ENCODE results near the gene SLC23A2. TPM values are rescaled to one million over a fixed set of nuclear protein-coding genes. Genes with fewer than 3 reads are reported as not detected.

SLC23A2 gene
- total RNA-seq, 4 donors from 2014 or later = 5.0 to 11.6 (median 7.9) TPM

GRCh38 chr20:4813076-4813862, 188.0 kb downstream of the SLC23A2 start:
- Histone ChIP-seq H3K27me3 (no peaks in the 10 kb centered on the region), H3K27ac (peak overlapping the region; percentile 75 to 85 (median 82)), H3K4me1 (peaks cover 0 to 39% (median 6%) of the 10 kb centered on the region in 4 donors), H3K4me3 (no peak overlapping the region), H3K36me3 (no peaks in the 10 kb centered on the region), H3K9me3 (no peaks in the 10 kb centered on the region)
- in situ Hi-C loops (cut with MboI; ENCODE audit: low pct_ligation_motif_present in 1 of 4, low pct_unique_long_range_greater_than_20kb in 1 of 4, low sequenced_read_pairs in 3 of 4) (no loop called here), intact Hi-C loops (cut with DNase I; ENCODE audit: low total_unique reads) (no loop called here)
- WGBS, 2 donors (ENCODE audit: low coverage in 1 of 2) = 35 to 69% methylated on average over 2 to 17 of the region's 22 CpGs
- peak; percentile 55 for DNase-seq
- TF ChIP-seq POLR2A (IDR thresholded peaks at IDR 0.05) (no peak), CTCF (IDR thresholded peaks at IDR 0.05) (no peak), POLR2AphosphoS5 (IDR thresholded peaks at IDR 0.05) (no peak), EP300 (IDR thresholded peaks at IDR 0.05; ENCODE audit: low read depth) (no peak)

- intact Hi-C loops (cut with DNase I; ENCODE audit: low total_unique reads) = no loop called here
These were observed 188.7 kb downstream of the SLC23A2 start for GRCh38 chr20:4812641-4813075.

GRCh38 chr20:4812216-4812615, 189.1 kb downstream of the SLC23A2 start:
- TF ChIP-seq POLR2A (IDR thresholded peaks at IDR 0.05) (no peak), POLR2AphosphoS5 (IDR thresholded peaks at IDR 0.05) (no peak), EP300 (IDR thresholded peaks at IDR 0.05; ENCODE audit: low read depth) (no peak), CTCF (IDR thresholded peaks at IDR 0.05) (no peak)
- WGBS, 2 donors (ENCODE audit: low coverage in 1 of 2) = 40 to 69% methylated on average over 2 to 6 of the region's 6 CpGs
- DNase-seq = no peak
- no peaks in the 10 kb centered on the region for H3K9me3 ChIP-seq
- intact Hi-C loops (cut with DNase I; ENCODE audit: low total_unique reads) (no loop called here), in situ Hi-C loops (cut with MboI; ENCODE audit: low pct_ligation_motif_present in 1 of 4, low pct_unique_long_range_greater_than_20kb in 1 of 4, low sequenced_read_pairs in 3 of 4) (no loop called here)
- H3K27me3 ChIP-seq = no peaks in the 10 kb centered on the region
- peaks cover 0 to 39% (median 6%) of the 10 kb centered on the region in 4 donors for H3K4me1 ChIP-seq
- H3K36me3 ChIP-seq = no peaks in the 10 kb centered on the region
- no peak overlapping the region for H3K4me3 ChIP-seq
- peak overlapping the region; percentile 75 to 85 (median 82) for H3K27ac ChIP-seq

More at GRCh38 chr20:4812641-4813075, 188.7 kb downstream of the SLC23A2 start:
- Histone ChIP-seq H3K27me3 (no peaks in the 10 kb centered on the region), H3K4me1 (peaks cover 0 to 39% (median 6%) of the 10 kb centered on the region in 4 donors), H3K36me3 (no peaks in the 10 kb centered on the region), H3K9me3 (no peaks in the 10 kb centered on the region), H3K27ac (peak overlapping the region; percentile 75 to 85 (median 82)), H3K4me3 (no peak overlapping the region)
- DNase-seq = peak; percentile 56
- TF ChIP-seq POLR2A (IDR thresholded peaks at IDR 0.05) (no peak), POLR2AphosphoS5 (IDR thresholded peaks at IDR 0.05) (no peak), CTCF (IDR thresholded peaks at IDR 0.05) (no peak), EP300 (IDR thresholded peaks at IDR 0.05; ENCODE audit: low read depth) (no peak)
- in situ Hi-C loops (cut with MboI; ENCODE audit: low pct_ligation_motif_present in 1 of 4, low pct_unique_long_range_greater_than_20kb in 1 of 4, low sequenced_read_pairs in 3 of 4) = no loop called here
- 84% methylated on average over 7 of the region's 7 CpGs; no CpG with 5 or more reads in 1 of the 2 donors for WGBS, 2 donors (ENCODE audit: low coverage in 1 of 2)

- intact Hi-C loops (cut with DNase I; ENCODE audit: low total_unique reads) (no loop called here), in situ Hi-C loops (cut with MboI; ENCODE audit: low pct_ligation_motif_present in 1 of 4, low pct_unique_long_range_greater_than_20kb in 1 of 4, low sequenced_read_pairs in 3 of 4) (no loop called here)
- H3K27ac ChIP-seq = peak overlapping the region; percentile 75 to 85 (median 82)
These were observed 189.6 kb downstream of the SLC23A2 start for GRCh38 chr20:4811661-4812181.

More at GRCh38 chr20:4811661-4812181, 189.6 kb downstream of the SLC23A2 start:
- no peaks in the 10 kb centered on the region for H3K36me3 ChIP-seq
- peak; percentile 68 for DNase-seq
- peaks cover 0 to 39% (median 6%) of the 10 kb centered on the region in 4 donors for H3K4me1 ChIP-seq
- no peaks in the 10 kb centered on the region for H3K9me3 ChIP-seq
- 62% methylated on average over 7 of the region's 8 CpGs; no CpG with 5 or more reads in 1 of the 2 donors for WGBS, 2 donors (ENCODE audit: low coverage in 1 of 2)
- H3K27me3 ChIP-seq = no peaks in the 10 kb centered on the region
- no peak overlapping the region for H3K4me3 ChIP-seq
- TF ChIP-seq EP300 (IDR thresholded peaks at IDR 0.05; ENCODE audit: low read depth) = no peak
- TF ChIP-seq POLR2A (IDR thresholded peaks at IDR 0.05) = no peak
- no peak for TF ChIP-seq CTCF (IDR thresholded peaks at IDR 0.05)
- TF ChIP-seq POLR2AphosphoS5 (IDR thresholded peaks at IDR 0.05) = no peak
